ENCODE results near the gene KPNB1. TPM values are rescaled to one million over a fixed set of nuclear protein-coding genes. Genes with fewer than 3 reads are reported as not detected.

Gene KPNB1
- total RNA-seq, 4 donors from 2014 or later: 179 to 236 (median 205) TPM

DNA sequence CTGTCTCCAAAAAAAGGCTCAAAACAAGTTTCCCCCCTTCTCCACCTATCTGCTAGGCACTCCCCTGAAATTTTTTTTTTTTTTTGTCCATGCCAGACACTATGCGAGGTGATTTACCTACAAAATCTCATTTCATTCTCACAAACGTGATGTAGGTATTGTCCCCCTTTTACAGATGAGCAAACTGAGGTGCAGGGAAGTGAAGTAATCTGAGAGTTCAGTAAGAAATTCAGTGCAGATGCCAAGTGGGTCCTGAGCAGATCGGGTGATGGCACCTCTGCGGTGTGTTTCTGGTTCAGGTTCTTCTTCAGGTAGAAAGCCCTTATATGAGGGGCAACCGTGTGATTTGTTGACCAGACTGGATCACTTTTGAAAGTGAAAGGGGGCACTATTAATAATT, 54.0 kb downstream of the KPNB1 start:
- no peak for DNase-seq (ENCODE audit: extremely low spot score)
- Histone ChIP-seq H3K27ac (replicated peaks in 1 of 4) (no peak overlapping the region), H3K9me3 (no peaks in the 10 kb centered on the region), H3K27me3 (no peaks in the 10 kb centered on the region), H3K4me3 (no peak overlapping the region), H3K36me3 (peaks cover 8 to 48% (median 34%) of the 10 kb centered on the region in 4 donors), H3K4me1 (peaks cover 29 to 60% (median 49%) of the 10 kb centered on the region in 4 donors)
- intact Hi-C loops (cut with DNase I): loop anchor here (10.0 kb wide), 2 partner anchors 81 to 191 kb away; partner anchors contain the start of gene SP2
- 92% methylated on average over 5 of the region's 5 CpGs for WGBS
- TF ChIP-seq EP300 (IDR thresholded peaks at IDR 0.05) (no peak), POLR2A (IDR thresholded peaks at IDR 0.05; ENCODE audit: low read depth) (no peak), POLR2AphosphoS5 (IDR thresholded peaks at IDR 0.05) (no peak)
- TF ChIP-seq, protein P1, sequence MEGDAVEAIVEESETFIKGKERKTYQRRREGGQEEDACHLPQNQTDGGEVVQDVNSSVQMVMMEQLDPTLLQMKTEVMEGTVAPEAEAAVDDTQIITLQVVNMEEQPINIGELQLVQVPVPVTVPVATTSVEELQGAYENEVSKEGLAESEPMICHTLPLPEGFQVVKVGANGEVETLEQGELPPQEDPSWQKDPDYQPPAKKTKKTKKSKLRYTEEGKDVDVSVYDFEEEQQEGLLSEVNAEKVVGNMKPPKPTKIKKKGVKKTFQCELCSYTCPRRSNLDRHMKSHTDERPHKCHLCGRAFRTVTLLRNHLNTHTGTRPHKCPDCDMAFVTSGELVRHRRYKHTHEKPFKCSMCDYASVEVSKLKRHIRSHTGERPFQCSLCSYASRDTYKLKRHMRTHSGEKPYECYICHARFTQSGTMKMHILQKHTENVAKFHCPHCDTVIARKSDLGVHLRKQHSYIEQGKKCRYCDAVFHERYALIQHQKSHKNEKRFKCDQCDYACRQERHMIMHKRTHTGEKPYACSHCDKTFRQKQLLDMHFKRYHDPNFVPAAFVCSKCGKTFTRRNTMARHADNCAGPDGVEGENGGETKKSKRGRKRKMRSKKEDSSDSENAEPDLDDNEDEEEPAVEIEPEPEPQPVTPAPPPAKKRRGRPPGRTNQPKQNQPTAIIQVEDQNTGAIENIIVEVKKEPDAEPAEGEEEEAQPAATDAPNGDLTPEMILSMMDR (IDR thresholded peaks at IDR 0.05): no peak

DNA sequence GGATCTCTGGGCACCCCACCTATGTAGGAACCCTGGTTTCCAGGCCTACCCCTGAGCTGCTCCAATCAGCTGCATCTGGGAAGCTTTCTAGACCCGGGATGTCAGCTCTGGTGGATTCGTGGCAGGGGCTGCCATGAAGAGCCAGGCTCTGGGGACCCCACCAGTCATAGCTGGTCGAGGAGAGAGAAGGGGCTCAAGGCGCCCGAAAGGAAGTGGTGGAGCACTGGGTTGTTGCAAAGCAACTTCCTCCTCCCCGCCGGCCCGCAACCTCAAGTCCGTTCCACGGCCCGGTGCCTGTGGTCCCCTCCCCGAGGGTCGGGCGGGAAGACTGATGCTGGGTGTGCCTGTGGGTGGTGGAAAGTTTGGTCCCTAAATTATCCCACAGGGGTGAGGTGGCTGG, 54.4 kb downstream of the KPNB1 start:
- no peaks in the 10 kb centered on the region for H3K9me3 ChIP-seq
- H3K4me3 ChIP-seq: no peak overlapping the region
- DNase-seq (ENCODE audit: extremely low spot score): no peak
- intact Hi-C loops (cut with DNase I): loop anchor here (10.0 kb wide), 2 partner anchors 81 to 191 kb away; partner anchors contain the start of gene SP2
- 50% methylated on average over 8 of the region's 14 CpGs for WGBS
- H3K27ac ChIP-seq (replicated peaks in 1 of 4): no peak overlapping the region
- peaks cover 8 to 49% (median 33%) of the 10 kb centered on the region in 4 donors for H3K36me3 ChIP-seq
- peaks cover 29 to 58% (median 50%) of the 10 kb centered on the region in 4 donors for H3K4me1 ChIP-seq
- H3K27me3 ChIP-seq: no peaks in the 10 kb centered on the region
- TF ChIP-seq POLR2A (IDR thresholded peaks at IDR 0.05; ENCODE audit: low read depth): no peak

- Histone ChIP-seq H3K27me3 (no peaks in the 10 kb centered on the region), H3K4me1 (peaks cover 29 to 63% (median 52%) of the 10 kb centered on the region in 4 donors), H3K4me3 (no peak overlapping the region), H3K36me3 (peaks cover 2 to 48% (median 32%) of the 10 kb centered on the region in 4 donors), H3K9me3 (no peaks in the 10 kb centered on the region), H3K27ac (replicated peaks in 1 of 4) (no peak overlapping the region)
- TF ChIP-seq POLR2A (IDR thresholded peaks at IDR 0.05; ENCODE audit: low read depth) (no peak), EP300 (IDR thresholded peaks at IDR 0.05) (no peak), POLR2AphosphoS5 (IDR thresholded peaks at IDR 0.05) (no peak)
- TF ChIP-seq, protein P1 (IDR thresholded peaks at IDR 0.05): no peak
- 72% methylated on average over 6 of the region's 6 CpGs for WGBS
- intact Hi-C loops (cut with DNase I): loop anchor here (10.0 kb wide), 2 partner anchors 80 to 190 kb away; partner anchors contain the start of gene SP2
- no peak for DNase-seq (ENCODE audit: extremely low spot score)
Observed at GRCh38 chr17:47704736-47705135, 55.0 kb downstream of the KPNB1 start.

DNA sequence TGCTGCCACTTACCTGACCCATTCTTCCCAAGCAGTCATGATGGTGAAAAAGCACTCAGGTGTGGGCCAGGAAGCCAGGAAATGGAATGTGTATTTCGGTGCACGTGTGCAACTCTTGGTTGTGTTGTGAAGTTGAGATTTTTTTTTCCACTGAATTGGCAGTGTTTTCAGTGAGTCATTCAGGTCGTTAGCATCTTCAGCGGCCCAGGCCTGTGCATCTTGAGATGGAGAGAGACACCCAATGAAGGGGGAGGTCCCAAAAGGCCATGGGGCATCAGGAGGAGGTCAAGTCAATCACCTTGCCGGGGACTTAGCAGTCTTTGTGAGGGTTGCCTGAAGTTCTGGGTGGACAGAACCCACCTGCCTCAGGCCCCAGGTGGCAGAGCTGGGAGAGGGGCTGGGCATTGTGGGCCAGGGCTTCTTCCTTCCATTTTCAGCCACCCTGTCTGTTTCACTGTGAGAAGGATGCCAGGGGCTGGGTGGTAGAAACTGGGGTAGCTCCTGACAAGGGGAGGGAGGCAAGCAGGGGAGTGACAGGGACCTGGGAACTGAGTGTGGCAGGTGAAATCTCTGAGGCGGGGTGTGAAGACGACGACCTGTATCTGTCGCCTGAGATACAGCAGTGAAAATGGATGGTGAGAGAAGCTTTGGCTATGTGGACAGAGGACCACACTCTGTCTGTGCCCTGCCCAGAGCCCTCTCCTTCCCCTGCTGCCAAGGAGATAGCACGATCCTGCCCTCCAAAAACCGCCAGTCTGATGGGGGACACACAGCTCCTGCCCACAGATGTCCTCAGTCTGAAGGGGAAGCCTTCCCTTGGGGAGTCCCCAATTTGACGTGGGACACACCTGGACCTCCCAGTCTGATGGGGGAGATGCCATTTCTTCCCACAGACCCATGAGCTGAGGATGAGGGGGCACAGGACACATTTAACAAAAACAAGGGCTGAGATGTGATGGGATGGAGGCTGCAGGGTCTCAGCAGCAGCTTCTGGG, 56.1 kb downstream of the KPNB1 start:
- TF ChIP-seq POLR2AphosphoS5 (IDR thresholded peaks at IDR 0.05): no peak
- TF ChIP-seq EP300 (IDR thresholded peaks at IDR 0.05): no peak
- no peak for TF ChIP-seq POLR2A (IDR thresholded peaks at IDR 0.05; ENCODE audit: low read depth)
- TF ChIP-seq, protein P1 (IDR thresholded peaks at IDR 0.05): no peak
- Histone ChIP-seq H3K27ac (replicated peaks in 1 of 4) (peak overlapping the region in 2 of 4 donors; percentile 45 to 64), H3K36me3 (peaks cover 3 to 49% (median 34%) of the 10 kb centered on the region in 4 donors), H3K27me3 (no peaks in the 10 kb centered on the region), H3K4me1 (peaks cover 29 to 63% (median 53%) of the 10 kb centered on the region in 4 donors), H3K4me3 (no peak overlapping the region), H3K9me3 (no peaks in the 10 kb centered on the region)
- intact Hi-C loops (cut with DNase I): loop anchor here (10.0 kb wide), 2 partner anchors 79 to 189 kb away; partner anchors contain the start of gene SP2
- DNase-seq (ENCODE audit: extremely low spot score): no peak
- 58% methylated on average over 12 of the region's 12 CpGs for WGBS
